T-helper 1 cell (primary cell): ENCODE results near the gene CHST7.

ENCODE experiments used
- DNase-seq, 5 donors: peaks; one replicate each; pipeline ENCODE4 v3.0.0-alpha.2; 2012 to 2020

The CHST7 gene

DNA sequence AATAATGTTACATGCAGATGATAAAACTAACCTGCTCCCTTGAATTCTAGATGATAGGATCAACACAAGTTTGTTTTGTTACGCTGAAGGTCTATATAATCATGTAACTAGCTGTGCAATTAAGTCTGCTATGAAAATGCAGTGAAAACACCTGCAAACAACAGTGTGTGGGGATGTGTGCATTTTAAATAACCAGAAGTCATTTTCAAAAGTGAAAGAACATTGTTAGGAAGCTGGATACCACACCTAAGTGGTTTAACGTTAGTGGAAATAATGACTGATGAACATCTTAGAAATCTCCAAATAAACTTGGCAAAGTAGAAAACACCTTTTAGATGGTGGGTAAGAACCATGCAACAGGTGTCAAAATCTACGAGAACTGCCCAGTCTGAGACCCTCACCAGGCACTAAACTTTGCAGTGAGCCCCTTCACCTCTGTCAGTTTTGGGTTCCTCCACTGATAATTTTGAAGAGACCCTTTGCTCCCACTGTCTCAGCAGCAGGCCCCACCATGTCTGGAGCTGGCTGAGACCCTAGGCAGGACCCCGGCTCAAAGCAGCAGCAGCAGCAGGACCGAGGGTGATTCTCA, 36.6 kb downstream of the CHST7 start:
- peak in 1 of 5 donors; percentile 46 for DNase-seq

DNA sequence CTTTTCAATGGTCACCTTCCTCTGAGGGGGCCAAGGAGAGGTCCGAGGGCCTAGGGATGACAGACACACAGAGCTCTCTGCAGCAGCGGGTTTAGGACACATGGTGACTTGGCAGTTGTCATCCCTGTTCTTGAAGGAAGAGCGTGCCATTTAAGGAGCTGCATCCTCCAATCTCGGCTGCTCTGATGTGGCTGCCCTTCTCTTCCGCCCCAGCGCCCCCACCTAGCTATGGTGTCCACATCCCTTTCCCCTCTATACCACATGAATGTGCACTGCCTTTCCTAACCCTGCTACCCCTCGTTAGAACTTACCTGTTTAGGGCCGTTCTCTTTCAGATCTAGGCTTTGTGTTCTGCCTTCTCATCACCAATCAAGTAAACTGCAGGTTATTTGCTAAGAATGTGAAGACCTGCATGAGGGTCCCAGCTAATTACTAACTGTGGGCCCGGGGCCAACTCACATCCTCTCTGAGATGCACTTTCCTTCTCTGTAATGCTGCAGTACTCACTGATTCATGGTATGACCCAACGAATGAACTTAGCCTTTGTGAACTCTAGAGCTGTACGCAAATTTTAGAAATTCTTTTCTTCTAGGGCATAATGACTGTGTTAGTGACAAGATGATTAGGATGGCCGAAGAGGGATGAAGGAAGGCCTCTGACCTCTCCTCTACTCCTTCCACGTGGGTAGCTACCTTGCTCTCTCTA, 38.2 kb downstream of the CHST7 start:
- peak in 4 of 5 donors; percentile 14 to 70 (median 23) for DNase-seq

DNA sequence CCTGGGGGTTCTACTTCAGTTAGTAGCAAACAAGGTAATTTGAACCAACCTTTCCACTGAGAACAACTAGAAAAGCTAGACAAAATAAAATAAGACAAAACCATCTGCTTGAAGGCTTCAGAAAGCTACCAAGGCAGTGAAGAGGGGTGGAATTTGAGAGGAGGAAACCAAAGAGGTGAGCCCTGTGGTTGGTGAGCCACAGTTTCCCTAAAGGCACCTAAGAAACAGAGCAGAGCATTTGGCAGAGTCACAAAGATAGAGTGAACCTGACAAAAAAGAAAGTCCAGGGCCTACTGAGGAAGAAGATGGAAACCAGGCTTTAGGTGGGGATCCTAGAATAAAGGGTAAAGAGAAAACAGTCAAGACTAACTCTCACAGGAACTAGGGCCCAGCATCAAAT, 44.3 kb downstream of the CHST7 start:
- peak in 1 of 5 donors; percentile 8 for DNase-seq

DNA sequence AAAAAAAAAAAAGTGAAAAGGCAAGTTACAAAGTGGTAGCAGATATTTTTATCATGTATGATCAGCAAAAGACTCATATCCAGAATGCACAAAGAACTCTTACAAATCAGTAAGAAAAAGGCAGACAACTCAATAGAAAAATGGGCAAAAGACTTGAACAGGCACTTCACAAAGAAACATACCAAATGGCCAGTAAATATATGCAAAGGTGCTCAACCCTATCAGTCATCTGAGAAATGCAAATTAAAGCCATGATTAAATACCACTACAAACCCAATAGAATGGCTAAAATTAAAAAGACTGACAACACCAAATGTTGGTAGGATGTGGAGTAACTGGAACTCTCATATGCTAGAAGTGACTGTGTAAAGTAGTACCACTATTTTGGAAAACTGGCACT, 45.4 kb downstream of the CHST7 start:
- DNase-seq = no peak

DNA sequence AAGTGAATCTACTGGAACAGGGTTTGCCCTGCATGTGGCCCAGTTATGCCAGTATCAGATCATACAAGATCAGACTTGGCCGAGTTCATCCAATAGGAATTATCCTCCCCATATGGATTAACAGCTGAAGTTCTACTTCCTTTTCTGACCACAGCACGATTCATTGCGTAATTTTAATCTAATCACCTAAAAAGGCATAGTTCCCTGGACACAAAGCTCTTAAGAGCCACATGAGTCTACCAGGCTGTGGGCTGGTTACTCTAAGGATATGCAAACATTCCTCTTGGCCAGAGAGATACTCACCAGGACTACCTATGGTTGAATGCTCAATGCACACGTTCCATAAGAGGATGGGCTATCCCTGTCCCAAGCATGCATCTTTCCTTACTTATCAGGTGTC, 46.9 kb downstream of the CHST7 start:
- DNase-seq = no peak

DNA sequence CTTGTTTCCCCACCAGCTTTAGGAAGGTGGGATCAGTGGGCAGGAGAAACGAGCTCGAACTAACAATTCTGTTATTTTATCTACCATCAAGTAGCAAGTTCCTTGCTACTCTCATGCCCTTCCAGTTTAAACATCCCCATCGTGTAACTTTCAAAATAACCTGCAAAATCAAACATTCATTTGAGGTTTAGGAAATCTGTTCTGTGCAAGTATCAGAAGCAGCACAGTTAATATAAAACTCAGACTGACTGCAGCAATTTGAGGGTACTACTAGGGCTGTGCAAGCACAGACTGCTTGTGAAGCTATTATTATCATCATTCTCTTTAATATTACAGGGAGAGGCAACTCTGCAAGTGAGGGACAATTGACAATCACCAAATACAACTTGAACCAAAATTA, 48.0 kb downstream of the CHST7 start:
- no peak for DNase-seq

DNA sequence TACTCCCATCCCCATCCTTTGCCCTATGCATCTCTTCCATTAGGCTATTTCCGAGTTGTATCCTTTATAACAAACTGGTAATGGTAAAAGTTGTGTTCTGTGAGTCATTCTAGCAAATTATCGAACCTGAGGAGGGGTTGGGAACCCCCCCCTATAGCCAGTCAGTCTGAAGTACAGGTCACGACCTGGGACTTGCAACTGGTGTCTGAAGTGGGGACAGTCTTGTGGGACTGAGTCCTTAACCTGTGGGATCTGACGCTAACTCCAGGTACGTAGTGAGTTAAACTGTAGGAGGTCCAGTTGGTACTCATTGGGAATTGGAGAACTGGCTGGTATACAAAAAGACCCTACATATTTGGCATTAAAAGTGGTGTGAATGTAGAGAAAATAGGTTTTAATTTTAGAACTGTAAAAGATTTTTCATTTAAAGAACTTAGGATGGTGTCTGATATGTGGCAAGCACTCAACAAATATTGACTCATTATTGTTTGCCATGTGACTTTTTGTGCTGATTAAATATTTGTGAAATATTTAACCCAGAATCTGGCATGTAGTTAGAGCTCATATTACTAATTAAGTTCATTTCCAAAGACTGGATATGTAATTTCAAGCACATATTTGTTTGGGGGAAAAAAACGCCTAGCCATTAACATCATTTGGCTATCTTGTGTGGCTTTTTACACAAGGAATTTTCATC, 50.7 kb downstream of the CHST7 start:
- DNase-seq = no peak

DNA sequence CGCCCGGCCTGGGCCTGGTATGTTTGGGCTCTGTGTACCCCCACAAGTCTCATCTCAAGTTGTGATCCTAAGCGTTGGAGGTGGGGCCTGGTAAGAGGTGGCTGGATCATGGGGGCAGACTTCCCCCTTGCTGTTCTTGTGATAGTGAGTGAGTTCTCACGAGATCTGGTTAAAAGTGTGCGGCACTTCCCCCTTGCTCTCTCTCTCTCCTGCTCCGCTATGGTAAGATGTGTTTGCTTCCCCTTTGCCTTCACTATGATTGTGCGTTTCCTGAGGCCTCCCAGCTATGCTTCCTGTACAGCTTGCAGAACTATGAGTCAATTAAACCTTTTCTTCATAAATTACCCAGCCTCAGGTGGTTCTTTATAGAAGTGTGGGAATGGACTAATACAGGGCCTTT, 53.0 kb downstream of the CHST7 start:
- peak in 1 of 5 donors; percentile 81 for DNase-seq

DNA sequence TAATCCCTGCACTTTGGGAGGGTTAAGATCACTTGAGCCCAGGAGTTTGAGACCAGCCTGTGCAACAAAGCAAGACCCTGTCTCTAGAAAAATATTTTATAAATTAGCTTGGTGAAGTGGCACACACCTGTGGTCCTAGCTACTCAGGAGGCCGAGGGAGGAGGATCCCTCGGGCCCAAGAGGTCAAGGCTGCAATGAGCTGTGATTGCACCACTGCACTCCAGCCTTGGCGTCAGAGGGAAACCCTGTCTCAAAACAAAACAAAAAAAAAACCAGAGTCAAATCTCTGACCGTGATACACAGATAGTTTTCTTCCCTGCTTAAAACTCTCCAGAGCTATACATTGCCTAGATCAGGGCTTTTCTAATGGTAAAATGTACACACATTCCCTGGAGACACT, 53.5 kb downstream of the CHST7 start:
- DNase-seq = no peak

DNA sequence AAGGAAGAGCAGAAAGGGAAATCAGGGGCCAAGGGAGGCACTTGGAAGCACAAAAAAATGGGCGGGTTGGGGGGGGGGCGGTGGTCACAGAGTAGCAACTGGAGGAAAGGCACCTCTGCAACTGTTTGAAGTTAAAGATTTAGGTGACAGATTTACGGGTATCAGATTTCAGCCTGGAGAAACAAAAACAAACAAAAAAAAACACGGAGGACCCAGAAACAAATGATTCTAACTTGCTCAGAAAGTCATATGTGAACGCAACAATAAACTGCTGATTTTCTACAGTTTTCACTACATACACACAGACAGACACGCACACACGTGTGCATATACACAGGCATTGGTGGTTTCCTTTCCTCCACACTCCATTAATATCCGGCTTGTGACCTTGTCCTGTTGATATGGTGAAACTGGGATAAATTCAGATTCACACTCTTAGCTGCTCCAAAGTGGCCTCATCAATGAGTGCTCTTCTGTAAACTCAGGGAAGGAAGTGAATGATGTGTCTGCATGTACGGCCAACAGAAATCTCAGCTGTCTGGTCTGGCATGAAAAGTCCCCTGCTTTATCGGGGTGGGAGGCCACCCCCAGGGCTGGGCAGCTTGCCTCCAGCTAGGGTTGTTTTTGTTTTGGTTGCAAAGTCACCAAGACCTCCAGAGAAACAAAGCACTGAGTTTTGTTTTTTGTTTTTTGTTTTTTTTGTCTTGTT, 54.3 kb downstream of the CHST7 start:
- no peak for DNase-seq

DNA sequence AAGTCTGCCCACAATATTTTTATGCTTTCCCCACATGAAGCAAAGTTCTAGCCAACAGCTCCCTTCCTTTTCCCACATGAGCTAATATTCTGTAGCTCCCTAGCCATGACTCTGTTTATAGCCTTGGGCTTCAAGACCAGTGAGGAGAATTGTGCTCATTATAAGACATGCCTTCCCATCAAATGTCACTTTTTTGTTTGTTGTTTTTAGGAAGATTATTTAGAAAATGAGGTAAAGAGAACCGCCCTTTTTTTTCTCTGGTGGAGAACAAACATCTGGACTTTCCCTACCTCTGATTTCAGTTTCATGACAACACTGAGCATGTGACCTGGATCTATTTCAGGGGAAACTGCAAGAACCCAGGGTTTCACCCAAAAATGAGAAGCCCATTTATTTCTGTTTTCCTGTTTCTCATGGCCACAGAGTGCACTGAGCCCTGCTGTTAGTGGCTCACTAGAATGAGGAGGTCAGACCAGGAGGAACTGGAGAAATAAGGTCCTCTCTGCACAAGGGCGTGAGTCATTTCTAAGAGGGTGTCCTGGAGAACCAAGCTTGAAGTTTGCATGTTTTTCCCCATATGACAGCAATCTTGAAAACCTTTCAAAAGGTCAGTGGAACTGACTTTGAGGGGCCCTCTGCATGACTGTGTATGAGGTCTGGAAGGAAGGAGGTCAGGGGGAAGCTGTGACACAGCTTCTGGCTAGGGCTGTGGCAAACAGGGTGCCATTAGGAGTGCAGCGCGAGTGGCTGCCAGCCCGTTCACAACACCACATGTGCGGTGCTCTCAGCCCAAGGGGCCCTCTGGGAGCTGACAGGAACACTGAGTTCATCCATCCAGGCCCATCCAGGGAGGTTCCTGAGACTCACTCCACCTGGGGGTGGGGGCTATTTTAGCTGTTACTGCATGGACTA, 55.2 kb downstream of the CHST7 start:
- DNase-seq = peak in 1 of 5 donors; percentile 30

DNA sequence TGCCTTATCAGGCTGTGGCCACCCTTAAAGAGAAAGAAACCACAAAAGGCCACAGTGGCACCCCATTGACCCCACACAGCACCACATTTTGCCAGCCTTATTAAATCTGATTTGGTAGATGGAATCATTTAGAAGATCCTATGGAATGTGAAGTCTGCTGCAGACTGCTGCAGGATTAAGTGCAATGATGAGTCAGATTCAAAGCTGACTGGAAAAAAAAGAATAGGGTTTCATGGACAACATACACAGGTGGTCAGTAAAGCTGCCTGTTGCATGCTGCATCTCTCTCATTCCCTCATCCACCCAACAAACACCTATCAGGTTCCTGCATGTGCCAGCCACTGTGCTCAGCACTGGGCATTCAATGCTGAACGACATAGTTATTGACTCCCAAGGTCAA, 56.6 kb downstream of the CHST7 start:
- no peak for DNase-seq

DNA sequence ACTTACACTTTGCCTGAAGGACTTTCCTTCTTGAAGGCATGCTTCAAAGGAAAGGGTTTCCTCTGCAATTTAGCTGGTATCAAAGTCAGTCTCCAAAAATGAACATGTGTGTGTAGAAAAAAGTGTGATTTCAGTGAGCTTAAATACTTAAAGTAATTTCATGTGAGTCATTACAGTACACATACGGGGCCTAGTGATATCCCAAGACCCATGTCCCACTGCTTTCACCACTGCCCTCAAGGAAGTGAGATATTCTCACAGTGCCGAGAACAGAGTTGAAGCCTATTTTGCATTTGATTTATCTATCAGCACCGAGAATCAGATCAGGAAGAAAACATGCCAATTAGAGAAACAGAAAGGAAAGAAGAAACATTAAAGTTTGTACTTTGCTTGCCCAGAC, 61.0 kb downstream of the CHST7 start:
- DNase-seq = no peak

DNA sequence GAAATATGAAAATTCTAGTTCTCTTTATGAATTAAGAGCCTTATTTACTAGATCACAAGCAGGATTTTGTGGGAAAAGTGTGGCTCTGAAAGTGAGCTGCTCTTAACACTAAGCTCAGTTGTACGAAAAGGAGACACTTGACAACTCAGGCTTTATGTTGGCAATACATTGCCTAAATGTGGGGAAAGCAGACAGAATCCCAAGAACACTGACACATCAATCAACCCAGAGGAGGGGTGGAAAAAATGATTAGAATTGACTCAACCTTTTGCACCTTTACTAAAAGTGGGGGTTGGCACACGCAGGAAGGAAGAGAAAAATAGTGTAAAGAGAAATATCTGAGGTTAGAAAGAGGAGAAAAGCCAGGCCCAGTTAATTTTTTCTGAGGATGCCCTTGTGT, 61.6 kb downstream of the CHST7 start:
- DNase-seq = no peak

DNA sequence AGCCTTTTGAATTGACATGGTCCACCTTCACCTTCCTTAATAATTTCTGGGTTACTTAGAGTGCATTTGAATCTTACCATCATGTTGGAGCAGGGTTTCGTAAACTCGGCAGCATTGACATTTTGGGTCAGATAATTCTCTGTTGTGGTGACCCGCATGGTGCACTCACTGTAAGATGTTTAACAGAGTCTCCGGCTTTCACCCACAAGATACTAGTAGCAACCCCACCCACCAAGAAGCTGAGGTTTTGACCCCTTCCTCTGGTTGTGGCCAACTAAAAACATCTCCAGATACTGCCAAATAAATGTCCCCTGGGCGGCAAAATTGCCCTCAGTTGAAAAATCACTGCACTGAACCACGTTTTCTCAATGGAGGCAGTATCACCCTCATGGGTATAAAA, 62.7 kb downstream of the CHST7 start:
- no peak for DNase-seq

DNA sequence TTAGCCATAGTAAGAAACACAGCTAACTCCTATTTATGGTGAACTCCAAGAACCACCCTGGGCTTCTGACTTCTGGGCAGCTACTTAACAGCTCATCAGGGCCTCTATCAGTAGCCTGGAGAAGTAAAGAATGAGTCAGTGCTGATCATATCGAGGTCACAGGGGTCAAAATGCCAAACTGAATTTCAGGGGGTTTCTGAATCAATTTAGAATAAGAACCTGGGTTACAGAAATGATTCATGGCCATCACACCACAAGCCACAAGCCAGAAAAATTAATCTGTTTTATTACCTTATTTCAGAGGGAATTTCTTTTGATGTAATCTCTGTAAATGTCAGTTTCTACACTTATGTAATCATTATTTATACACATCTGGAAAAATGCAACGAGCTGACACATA, 64.4 kb downstream of the CHST7 start:
- DNase-seq = peak in 1 of 5 donors; percentile 38

DNA sequence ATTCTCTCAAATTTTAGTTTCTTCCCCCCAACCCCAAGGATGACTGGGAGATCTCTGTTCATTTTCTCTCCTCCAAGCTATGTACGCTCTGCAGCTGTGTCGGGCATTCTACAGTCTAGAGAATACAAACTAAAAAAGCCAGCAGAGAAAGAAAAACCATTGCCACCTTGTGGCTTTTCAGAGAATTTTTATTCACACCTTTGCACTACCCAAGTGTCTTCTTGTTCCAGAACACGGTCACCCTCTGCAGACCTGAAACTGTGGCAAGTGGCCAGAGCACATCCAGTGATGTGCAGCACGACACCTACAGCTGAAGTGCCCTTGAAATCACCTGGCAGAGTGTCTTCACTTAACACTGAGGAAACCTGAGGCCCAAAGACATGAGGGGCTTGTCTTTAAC, 68.6 kb downstream of the CHST7 start:
- peak in 1 of 5 donors; percentile 50 for DNase-seq

DNA sequence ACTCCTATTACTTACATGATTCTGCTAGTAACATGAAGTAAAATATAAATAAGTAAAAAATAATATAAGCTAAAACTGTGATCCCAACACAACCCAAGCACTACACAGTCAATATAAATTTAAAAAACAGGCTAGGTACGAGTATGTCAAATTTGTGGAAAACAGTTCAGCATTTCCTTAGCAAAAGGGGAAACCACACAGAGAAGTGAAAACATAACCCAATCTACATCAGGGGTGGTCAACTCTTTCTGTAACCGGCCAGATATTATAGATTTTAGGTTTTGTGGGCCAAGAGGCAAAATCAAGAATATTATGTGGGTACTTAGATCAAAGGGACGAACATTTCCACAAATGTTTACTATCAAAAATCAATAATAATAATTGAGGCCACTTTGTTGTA, 70.1 kb downstream of the CHST7 start:
- DNase-seq = no peak

DNA sequence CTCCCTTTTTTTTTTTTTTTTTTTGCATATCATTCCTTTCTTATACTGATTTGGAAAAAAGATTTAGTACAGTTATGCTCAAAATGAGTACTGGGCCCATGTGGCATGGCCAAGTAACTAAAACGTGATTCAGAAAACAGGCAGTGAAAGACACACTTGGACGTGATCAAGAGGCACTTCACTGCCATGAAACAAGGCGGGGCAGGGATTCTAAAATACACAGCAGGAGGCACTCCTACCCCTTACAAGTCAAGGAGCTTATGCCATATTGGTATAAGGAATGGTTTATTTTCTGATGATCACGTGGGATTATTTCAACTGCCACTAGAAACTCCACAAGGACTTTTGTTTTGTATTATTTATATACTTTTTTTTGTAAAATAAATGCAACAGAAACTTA, 72.0 kb downstream of the CHST7 start:
- DNase-seq = no peak

DNA sequence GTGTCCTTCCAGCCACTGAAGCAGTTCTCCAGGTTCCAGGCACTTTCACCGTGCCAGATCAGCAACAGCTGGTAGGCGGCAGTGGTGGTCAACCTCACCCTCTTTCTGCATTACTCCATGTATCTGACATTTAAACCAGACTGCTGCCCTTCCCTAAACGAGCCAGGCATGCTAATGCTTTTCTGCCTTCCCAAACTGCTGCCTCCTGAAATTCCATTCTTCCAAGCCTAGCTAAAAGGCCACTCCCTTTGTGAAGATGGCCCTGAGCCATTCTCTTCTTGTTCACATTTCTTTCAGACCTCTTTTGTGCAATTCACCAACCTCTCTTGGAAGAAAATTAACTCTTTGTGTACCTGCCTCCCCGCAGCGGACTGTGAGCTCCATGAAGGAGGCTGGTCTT, 73.7 kb downstream of the CHST7 start:
- no peak for DNase-seq
